Stimulated activated CD8-positive, alpha-beta memory T cell treated with anti-CD3 and anti-CD28 coated beads, Interleukin-7, amount 100 ng/mL, for 48 hours (primary cell): ENCODE results near the gene PIK3CA.
"Not testable (repeated sequence)": the region's sequence is repeated elsewhere in the genome, so short reads cannot be mapped to it uniquely, and the experiment has no call there.

ENCODE experiments used
- DNase-seq, 2 donors: peaks; one replicate each; pipeline ENCODE4 v3.0.0-alpha.2; 2020; ENCODE audit warnings: low read depth in 1 of 2; ENCODE audit errors: extremely low read depth in 1 of 2

PIK3CA gene

DNA sequence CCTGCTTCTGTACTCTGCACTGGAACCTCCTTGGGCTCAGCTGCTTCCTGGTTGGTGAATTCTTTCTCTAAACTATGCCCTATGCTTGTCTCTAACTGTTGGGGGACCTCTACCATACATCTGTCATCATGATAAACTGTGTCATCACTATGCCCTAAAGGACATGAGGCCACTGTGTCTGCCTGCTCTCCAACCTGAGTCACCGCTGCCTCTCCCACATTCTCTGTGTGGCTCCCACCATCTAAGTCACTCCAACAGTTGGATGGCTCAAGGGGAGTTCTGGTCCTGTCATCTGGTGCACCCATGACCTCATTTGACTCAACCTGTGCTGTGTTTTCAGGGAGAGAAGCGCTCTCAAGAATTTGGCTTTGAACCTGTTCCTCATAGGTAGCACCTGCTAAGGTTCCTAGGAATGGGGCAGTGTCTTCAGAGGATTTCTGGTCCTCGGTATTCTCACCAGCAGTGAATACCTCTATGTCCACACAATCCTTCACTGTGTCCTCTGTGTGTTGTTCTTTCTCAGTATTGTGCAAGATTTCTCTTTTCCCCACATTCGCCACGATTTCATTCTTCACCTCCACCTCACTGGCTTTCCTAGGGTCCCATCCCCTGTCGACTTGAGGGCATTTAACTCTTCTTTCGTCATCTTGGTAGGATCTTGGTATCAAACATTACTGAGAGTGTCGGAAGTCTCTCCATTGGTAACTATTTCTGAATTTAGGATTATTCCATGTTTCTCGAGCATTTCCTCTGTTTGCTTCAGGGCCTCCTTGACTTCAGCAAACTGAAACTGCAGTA lies 112.0 kb downstream of the PIK3CA start:
- DNase-seq, result not testable (repeated sequence)

DNA sequence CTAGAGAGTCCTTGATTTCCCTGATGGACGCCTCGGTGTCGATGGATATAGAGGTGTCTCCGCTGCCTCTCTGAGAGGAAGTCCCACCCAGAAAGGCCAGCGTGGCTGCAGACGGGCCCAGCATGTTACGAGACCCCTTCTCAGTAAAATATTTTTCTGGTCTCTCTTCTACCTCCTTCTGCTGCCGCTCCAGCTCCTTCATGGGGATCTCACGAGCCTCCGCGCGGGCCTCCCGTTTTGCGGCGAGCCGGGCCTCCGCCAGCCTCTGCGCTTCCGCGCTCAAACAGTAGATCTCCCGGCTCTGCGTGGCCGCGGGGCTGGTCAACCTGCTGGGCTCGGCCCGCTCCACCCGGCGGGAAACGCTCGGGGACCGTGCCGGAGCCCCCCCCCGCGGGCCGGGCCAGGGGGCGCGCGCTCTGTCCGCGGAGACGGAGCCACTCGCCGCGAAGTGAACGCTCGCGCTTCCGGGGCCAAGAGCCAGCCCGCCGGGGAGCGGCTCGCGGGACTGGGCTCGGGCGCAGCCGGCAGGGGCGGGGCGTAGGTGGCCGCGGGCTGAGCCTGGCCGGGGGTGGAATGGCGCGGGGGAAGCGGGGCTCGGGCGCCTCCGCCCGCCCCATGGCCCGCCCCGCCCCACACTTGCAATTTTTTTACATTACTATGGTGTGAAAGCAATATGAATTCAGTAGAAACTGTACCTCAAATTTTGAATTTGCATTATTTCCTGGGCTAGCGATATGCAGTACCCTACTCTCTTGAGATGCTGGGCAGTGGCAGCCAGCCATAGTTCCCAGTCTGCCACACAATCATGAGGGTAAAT lies 113.0 kb downstream of the PIK3CA start:
- peak; percentile 37 to 40 for DNase-seq

DNA sequence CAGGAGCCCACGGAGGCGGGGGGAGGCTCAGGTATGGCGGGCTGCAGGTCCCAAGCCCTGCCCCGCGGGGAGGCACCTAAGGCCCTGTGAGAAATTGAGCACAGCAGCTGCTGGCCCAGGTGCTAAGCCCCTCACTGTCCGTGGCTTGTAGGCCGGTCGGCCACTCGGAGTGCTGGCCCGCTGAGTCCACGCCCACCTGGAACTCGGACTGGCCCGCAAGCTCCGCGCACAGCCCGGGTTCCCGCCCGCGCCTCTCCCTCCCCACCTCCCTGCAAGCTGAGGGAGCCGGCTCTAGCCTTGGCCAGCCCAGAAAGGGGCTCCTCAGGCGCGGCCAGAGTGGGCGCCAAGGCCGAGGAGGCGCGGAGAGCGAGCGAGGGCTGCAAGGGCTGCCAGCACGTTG lies 115.0 kb downstream of the PIK3CA start:
- DNase-seq, result no peak

DNA sequence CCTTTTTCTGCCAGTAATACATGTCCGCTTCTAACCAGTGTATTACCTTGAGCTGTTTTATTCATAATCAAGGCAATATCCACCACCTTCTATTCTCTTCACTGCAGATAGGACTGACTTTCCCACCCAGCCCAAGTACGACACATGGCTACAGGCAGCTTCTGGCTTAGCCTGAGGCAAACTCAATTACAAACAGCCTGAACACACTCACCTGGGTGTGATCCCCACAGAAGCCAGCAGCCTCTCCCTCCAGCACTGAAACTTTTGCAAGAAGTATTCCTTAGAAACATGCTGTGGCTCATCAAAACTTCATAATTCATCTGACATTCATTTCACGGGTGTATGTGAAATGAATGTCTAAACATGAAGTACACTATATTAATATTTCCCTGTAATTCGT lies 116.3 kb downstream of the PIK3CA start:
- no peak for DNase-seq

DNA sequence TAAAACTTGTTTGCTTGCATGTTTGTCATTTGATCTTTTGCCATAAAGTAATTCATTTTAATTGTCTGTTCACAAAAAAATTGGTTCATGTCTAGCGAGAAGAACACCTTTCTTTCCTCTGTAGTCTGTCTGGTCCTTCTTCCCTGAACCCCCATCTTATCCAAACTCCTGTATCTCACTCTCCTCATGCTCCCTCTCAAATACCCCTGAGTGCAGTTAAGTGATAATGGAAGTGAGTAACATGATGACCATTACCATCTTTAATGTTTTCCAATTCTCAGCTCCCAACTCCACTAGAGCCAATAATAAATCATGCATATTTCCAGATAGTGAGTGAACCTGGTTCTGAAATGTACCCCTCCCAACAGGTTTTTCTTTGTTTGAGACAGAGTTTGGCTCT lies 116.9 kb downstream of the PIK3CA start:
- no peak for DNase-seq

DNA sequence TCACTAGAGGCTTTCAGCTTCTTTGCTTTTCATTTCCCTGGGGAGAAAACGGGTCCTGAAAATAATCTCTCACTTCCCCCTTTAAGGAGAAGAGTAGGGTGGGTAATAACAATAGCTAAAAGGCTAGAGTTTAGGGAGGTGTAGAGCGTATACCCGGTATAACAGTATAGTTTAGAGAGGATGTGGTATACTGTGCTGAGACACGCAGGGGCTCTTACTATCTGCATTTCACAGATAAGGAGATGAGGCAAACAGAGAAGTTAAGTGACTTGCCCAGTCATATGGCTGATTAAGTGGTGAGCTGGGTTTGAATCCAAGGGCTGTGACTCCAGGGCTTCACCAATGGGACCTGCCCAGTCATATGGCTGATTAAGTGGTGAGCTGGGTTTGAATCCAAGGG lies 117.7 kb downstream of the PIK3CA start:
- DNase-seq, result no peak

DNA sequence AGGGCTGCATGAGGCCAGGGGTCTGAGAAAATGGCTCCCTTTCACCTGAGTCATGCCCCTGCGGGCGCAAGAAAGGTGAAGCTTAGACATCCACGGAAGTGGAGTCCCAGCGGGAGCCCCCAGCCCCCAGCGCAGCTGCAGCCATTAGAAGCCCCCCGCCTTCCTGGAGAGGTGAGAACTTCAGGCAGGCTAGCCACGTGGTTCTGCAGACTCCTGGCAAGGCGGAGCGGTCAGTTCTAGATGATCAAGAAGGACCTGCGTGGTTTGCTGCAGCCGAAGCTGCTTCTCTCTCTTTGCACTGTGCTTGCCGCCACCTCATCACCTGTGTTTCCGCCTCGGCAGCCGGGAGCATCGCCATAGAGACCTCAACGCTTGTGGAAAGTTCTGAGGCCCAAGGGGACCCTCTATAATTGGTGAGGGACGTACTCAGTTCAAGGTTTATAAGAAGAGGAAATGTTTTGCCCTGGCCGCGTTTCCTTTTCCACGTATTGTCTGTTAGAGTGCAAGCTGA lies 118.6 kb downstream of the PIK3CA start:
- DNase-seq, result no peak

DNA sequence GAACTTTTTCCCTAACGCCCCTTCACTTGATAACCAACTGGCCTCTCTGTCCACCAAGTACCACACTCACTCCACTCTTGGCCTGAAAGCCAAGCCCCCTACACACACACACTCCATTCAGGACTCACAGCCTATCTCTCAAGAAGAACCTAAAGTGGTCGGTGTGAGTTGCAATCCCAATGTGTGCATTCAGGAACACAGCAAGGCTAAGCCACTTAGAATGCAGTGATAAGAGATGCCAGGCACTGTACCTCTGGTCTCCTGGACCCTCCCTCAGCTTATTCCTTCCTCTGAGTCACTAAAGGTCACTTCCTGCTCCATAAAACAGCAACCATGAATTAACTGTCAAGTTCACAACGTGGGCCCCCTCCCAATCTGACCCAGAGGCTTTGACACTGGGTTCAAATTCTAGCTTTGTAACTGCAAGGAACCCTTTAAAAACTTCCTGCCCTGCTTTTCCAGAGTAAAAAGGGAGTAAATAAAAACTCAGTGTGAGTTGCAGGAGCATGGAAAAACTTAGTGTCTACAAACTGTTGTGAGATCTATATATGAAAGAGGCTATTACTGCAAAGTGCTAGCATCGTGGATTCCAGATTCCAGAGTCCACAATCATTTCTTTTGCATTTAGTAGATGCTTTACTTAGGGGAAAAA lies 120.4 kb downstream of the PIK3CA start:
- DNase-seq, result no peak

DNA sequence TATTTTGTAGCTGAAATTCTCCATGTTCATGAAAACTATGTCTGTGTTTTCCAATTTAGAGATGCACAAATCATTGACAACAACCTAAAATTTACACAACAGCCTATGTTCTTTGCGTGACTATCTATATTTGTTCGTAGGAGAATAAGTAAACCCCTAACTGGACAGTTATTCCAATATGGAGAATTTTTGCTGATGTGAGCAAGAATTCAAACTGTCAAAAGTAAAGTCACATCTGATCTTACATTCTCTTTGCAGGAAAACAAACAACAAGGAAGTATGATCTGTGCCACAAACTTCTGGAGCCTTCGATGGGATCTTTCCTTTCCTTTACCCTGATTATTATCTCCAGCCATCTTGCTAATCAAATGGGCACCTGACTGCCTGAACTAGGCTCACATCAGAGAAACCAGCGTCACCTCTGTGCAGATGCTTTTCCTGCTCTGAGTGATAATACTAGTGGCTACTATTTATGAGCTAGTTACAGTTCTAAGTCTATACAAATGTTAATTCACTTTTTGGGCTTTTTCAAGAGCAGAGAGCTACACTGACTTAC lies 121.1 kb downstream of the PIK3CA start:
- no peak for DNase-seq

DNA sequence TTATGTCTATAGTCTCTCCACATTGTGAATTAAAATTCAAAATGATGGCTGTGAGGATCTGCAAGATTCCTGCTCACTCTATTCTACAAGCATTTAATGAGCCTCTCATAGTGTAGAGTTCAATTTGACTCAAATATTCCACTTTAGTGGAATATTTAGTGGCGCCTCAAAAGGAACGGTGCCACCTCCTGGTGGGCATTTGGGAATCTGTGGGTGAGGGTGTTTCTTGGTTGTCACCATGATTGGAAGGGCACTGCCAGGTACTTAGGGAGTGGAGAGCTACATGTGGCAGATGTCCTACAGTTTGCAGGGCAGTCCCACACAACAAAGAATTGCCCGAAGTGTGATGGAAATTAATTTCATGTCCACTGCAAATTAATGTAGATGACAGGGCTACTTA lies 124.2 kb downstream of the PIK3CA start:
- DNase-seq, result no peak

DNA sequence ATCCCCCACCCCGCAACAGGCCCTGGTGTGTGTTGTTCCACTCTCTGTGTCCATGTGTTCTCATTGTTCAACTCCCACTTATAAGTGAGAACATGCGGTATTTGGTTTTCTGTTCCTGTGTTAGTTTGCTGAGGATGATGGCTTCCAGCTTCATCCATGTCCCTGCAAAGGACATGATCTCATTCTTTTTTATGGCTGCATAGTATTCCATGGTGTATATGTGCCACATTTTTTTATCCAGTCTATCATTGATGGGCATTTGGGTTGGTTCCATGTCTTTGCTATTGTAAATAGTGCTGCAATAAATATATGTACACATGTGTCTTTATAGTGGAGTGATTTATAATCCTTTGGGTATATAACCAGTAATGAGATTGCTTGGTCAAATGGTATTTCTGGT lies 126.3 kb downstream of the PIK3CA start:
- DNase-seq, result not testable (repeated sequence)

DNA sequence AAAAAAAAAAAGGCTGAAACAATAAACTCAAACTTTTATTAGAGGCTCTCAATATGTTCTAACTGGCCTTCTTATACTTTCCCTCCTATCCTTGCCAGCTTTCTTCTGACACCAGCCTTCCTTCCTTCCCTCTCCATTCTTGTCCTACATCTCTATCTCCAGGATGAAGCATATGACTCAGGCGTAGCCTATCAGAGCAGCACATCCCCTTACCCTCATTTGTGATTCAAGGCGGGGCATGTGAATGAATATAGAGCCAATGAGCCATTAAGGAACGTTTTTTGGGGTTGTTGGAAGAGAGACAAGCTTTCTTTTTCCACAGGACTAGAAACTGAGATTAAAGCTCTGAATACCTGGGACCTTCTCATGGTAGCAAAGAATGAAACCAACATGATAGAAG lies 127.8 kb downstream of the PIK3CA start:
- no peak for DNase-seq

DNA sequence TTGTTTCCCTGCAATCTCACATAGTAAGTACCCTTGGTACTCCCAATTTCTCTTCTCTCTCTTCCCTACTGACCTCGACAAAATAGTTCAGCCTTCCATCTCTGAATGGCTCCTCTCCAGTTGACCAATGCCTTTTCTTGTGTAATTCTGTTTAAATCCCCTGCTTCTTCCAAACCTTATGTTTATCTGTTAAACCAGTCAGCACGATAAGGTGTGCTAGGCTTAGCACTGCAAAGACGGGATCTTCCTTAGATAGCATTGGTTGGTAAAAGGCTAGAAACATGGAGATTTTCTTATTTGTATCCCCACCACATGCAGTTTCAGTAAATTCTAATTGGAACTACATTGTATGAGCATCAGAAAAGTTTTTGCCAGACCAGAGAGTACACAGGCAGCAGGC lies 128.6 kb downstream of the PIK3CA start:
- no peak for DNase-seq

DNA sequence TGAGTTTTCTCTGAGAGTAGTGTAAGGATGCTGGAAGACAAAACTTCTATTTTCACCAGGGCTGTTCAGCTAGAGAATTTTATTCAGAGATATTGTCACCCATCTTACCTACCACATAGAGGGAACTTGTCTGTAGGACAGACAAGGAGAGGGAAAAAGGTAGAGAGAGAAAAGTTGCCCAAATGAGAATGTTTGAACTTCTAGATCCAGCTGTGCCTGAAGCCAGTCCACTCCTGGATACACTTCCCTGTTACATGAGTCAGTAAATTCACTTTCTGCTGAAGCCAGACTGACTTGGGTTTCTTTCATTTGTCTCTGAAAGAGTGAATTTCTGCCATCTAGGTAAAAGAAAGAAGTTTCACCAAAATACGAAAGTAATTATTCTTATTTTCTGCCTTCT lies 130.0 kb downstream of the PIK3CA start:
- no peak for DNase-seq

DNA sequence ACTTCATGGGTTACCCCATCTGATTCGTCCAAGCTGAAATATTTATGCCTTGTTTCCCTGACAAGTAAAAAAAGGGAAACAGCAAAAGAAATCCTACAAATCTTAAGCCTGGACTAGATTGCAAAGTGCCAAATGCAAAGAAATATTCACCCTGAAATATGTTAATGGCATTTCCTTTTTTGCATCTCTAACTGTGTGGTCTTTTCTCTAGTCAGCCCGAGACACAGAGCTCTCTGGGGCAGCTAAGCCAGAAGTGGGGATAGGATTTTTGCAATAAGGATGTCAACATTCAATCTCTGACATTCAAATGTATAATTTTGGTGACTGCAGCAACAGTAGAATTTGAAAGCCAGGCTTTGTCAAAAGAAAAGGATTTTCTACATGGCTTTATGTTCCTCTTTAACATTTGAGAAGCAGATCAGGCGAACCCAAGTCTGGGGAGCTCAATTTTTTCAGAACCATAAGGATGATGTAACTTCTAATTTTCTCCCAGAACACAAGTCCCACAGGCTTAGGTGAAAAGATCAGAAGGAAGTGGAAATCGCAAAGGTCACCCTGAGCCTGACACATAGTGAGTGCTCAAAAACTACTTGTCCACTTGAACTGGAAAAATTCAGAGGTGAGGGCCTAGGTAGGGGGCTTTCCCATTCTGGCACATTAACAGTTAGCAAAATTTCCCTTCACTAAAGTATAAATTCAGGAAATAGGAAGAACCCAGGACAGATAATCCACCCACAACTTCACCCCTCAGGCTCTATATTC lies 131.0 kb downstream of the PIK3CA start:
- DNase-seq, result no peak

DNA sequence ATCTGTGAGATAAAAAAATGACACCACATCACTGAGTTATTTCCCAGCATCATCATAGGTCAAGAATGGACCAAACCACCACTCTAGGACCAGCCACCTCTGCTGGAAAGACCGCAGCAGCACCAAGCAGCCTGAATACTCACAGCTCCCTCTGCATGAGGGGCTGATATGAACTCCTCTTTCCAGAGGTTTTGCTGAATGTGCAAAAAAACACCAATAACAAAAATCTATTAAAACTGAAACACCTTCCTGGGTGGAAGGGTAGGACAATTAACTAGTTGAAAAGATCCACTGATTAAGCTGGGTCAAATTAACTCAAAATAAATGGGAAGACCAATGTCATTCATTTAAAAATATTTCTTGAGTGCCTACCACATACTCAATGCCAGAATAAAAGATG lies 131.7 kb downstream of the PIK3CA start:
- no peak for DNase-seq

DNA sequence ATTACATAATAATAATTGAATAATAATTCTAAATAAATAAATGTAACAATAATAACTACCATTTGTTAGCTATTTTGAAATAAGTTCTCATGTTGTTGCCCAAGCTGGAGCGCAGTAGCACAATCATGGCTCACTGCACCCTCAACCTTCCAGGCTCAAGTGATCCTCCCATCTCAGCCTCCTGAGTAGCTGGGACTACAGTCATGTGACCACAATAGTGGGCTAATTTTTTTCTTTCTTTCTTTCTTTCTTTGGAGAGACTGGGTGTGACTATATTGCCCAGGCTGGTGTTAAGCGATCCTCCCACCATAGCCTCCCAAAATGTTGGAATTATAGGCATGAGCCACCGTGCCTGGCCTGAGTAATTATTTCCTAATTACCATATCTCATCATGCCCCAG lies 133.7 kb downstream of the PIK3CA start:
- no peak for DNase-seq

DNA sequence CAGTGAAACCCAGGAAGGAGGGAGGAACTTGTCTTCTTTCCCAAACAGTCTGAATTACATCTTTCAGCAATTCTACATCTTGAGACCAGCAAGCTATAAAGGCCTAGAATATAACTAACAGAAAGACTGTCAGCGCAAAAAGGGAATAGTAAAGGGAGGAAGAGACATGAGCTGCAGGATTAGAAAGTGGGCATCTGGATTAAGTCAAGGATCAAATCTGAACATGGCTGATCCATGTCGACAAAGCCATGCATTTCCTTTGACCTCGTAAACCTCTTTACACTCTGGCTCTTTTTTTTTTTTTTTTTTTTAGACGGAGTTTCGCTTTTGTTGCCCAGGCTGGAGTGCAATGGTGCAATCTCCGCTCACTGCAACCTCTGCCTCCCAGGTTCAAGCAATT lies 138.2 kb downstream of the PIK3CA start:
- no peak for DNase-seq

DNA sequence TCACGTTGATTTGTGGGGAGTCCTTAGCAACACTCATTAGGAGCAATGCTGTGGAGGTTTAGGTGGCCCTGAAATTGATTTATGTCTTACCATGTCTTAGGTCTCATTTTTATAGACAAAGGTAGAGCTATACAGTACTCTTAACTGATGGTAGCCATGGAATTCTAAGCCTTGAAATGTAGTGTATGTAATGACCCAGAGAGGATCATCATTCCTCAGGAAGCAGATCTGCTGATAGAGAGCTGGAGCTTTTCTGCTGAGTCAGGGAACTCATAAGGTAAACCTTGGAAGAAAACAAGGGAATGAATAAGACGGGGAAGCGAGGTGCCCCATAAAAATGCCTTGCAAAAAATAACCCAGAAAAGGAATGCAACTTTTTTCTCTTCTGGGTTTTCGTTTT lies 140.7 kb downstream of the PIK3CA start:
- no peak for DNase-seq

DNA sequence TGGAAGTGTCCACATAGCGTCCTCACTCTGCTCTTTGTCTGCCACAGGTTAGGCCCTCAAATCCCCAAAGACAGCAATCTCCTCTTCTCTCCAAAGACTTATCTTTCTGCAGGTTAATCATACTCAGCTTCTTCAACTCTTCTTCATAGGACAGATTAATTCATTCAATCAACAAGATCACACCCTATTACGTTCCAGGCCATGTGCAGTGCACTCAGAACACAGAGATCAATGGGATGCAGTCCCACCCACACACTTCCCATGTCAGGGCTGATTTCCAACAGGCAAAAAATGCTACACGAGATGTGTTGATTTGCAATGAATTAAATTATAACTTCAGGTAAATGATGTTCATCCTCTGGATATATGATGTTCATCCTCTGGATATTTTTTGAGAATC lies 141.1 kb downstream of the PIK3CA start:
- no peak for DNase-seq
